Activated T-cell treated with anti-CD3 and anti-CD28 coated beads, Interleukin-2, amount 50 U/mL, for 4 hours (primary cell): Measurements from ENCODE around the gene KRTAP24-1. TPM values are rescaled to one million over a fixed set of nuclear protein-coding genes. Genes with fewer than 3 reads are reported as not detected.

Experiments
- ATAC-seq, 2 donors: fragments of 200-7000 bp; cut with Tn5 transposase; one replicate each; pipeline ENCODE4 v1.10.0; 2021
- DNase-seq: peaks from one replicate; pipeline ENCODE4 v3.0.0-alpha.2; 2020
- H3K27me3 Mint-ChIP-seq: one replicate; pipeline ENCODE4 v1.8.0; 2021; ENCODE audit warnings: low read depth, mixed read lengths
- H3K36me3 Mint-ChIP-seq: one replicate; pipeline ENCODE4 v1.8.0; 2022; ENCODE audit warnings: mixed read lengths; ENCODE audit not compliant: insufficient read depth
- H3K4me1 Mint-ChIP-seq: one replicate; pipeline ENCODE4 v1.8.0; 2021; ENCODE audit warnings: low read depth, mixed read lengths
- H3K4me3 Mint-ChIP-seq: one replicate; pipeline ENCODE4 v1.8.0; 2021; ENCODE audit warnings: mild to moderate bottlenecking, moderate library complexity, mixed read lengths
- H3K9me3 Mint-ChIP-seq: one replicate; pipeline ENCODE4 v1.8.0; 2021; ENCODE audit warnings: mixed read lengths
- total RNA-seq, 3 donors: library from RNA; stranded (reverse); gene quantifications; one replicate each; pipeline ENCODE4 v1.2.1, GENCODE V29; 2021

Gene KRTAP24-1
- total RNA-seq, 3 donors from 2014 or later, result not detected

GRCh38 chr21:30255679-30256078 lies 27.1 kb downstream of the KRTAP24-1 start:
- Mint-ChIP-seq H3K36me3 (no peaks in the 10 kb centered on the region), H3K9me3 (peaks cover 11% of the 10 kb centered on the region), H3K27me3 (no peaks in the 10 kb centered on the region), H3K4me3 (no peak overlapping the region), H3K4me1 (no peaks in the 10 kb centered on the region)
- DNase-seq (no peak), ATAC-seq (no peak)

- Mint-ChIP-seq H3K27me3 (no peaks in the 10 kb centered on the region), H3K4me3 (no peak overlapping the region), H3K4me1 (no peaks in the 10 kb centered on the region), H3K9me3 (peaks cover 12% of the 10 kb centered on the region), H3K36me3 (no peaks in the 10 kb centered on the region)
- no peak for DNase-seq
- ATAC-seq, result no peak
Observed at GRCh38 chr21:30251781-30252180, 31.0 kb downstream of the KRTAP24-1 start.

GRCh38 chr21:30249936-30250335 lies 32.8 kb downstream of the KRTAP24-1 start:
- Mint-ChIP-seq H3K4me3 (no peak overlapping the region), H3K4me1 (no peaks in the 10 kb centered on the region), H3K9me3 (peaks cover 12% of the 10 kb centered on the region), H3K27me3 (no peaks in the 10 kb centered on the region), H3K36me3 (no peaks in the 10 kb centered on the region)
- DNase-seq (no peak), ATAC-seq (no peak)

DNA sequence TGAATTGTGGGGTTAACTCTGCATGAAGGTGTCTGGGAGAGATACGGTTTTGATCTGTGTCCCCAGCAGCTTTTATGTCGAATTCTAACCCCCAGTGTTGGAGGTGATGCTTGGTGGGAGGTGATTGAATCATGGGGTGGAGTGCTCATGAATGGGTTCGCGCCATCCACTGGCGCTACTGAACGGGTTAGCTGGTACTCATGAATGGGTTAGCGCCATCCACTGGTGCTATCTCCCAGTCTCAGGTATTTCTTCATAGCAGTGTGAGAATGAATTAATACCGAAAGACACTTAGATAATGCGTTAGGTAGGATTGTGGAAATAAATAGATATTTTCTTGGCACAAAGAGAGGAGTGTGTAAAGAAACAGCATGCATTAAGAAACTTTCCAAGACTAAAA lies 33.9 kb downstream of the KRTAP24-1 start:
- no peak for ATAC-seq
- Mint-ChIP-seq H3K4me1 (no peaks in the 10 kb centered on the region), H3K36me3 (no peaks in the 10 kb centered on the region), H3K27me3 (no peaks in the 10 kb centered on the region), H3K4me3 (no peak overlapping the region), H3K9me3 (peaks cover 12% of the 10 kb centered on the region)
- DNase-seq, result no peak

DNA sequence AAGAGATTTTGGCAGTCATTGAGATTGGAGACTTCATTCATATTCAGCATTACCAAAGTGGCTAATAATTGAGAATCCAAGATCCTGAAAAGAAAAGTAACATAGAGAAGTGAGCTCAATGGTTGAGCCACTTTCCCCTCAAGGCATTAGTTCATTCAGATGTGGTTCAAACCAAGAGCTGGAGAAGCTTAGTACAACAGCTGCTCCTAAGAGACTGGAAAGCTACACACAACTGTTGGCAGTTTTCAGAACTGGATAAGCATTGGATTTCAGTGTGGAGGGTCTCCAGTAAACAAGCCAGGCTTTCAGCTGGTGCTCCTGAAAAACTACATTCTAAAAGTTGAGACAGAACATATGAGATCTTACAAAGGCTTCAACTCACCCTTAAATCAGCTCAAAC lies 37.7 kb downstream of the KRTAP24-1 start:
- Mint-ChIP-seq H3K4me1 (no peaks in the 10 kb centered on the region), H3K27me3 (no peaks in the 10 kb centered on the region), H3K4me3 (no peak overlapping the region), H3K36me3 (no peaks in the 10 kb centered on the region), H3K9me3 (peaks cover 2% of the 10 kb centered on the region)
- no peak for ATAC-seq
- DNase-seq, result no peak

GRCh38 chr21:30243691-30244090 lies 39.1 kb downstream of the KRTAP24-1 start:
- Mint-ChIP-seq H3K36me3 (no peaks in the 10 kb centered on the region), H3K9me3 (no peaks in the 10 kb centered on the region), H3K27me3 (no peaks in the 10 kb centered on the region), H3K4me1 (no peaks in the 10 kb centered on the region), H3K4me3 (no peak overlapping the region)
- ATAC-seq (no peak), DNase-seq (no peak)

DNA sequence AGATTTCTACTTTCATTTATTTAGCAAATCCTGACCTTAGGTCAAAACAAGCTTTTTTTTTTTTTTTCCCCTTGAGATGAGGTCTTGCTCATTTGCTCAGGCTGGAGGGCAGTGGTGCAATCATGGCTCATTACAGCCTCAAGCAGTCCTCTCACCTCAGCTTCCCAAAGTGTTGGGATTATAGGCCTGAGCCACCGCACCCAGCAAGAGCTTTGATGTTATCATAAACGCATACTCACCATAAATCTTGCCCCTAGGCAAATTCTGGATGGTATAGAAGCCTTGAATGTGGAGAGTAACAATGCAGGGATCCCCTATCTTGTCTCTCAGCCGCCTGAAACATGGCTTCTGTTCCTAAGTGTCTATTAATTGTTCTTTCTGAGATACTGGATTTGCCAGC lies 42.1 kb downstream of the KRTAP24-1 start:
- DNase-seq, result no peak
- Mint-ChIP-seq H3K36me3 (no peaks in the 10 kb centered on the region), H3K27me3 (no peaks in the 10 kb centered on the region), H3K4me3 (no peak overlapping the region), H3K9me3 (no peaks in the 10 kb centered on the region), H3K4me1 (no peaks in the 10 kb centered on the region)
- ATAC-seq, result no peak

DNA sequence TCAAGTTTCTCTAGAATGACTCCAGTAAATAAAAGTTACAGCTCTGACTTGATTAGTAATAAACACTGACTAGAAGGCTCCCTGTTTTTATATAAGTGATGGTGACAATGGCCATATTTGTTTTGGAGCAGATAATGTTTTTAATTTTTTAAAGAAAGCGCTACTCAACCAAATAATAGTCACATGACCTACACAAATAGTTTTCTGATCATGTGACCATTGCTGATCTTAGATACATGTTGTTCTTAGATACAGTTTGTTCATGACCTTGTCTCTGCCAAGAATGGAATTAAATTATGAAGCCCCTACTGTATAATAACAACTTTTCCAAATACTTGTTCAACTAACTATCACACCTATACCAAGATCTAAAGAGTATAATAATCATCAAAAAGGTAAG lies 44.6 kb downstream of the KRTAP24-1 start:
- Mint-ChIP-seq H3K27me3 (no peaks in the 10 kb centered on the region), H3K9me3 (no peaks in the 10 kb centered on the region), H3K4me3 (no peak overlapping the region), H3K36me3 (no peaks in the 10 kb centered on the region), H3K4me1 (no peaks in the 10 kb centered on the region)
- DNase-seq (no peak), ATAC-seq (no peak)

DNA sequence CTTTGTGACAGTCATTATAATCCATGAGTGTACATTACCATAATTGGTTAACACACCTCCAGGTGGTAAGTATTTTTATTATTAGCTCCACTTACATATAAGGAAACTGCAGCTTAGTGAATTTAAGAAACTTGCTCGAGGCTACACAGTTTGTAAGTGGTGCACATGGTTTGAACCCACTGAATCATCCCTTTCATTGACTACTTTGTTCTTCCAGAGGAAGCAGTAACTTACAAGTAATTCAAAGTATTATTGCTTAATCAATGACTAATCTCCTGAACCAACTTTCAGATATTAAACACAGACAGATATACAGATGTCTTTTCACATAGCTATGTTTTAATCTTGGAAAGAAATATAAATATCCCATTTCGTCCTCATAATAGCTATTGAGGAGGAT lies 48.1 kb downstream of the KRTAP24-1 start:
- no peaks in the 10 kb centered on the region for H3K27me3 Mint-ChIP-seq
- ATAC-seq (no peak), DNase-seq (no peak)
- no peaks in the 10 kb centered on the region for H3K4me1 Mint-ChIP-seq
- H3K36me3 Mint-ChIP-seq, result no peaks in the 10 kb centered on the region
- H3K4me3 Mint-ChIP-seq, result no peak overlapping the region
- no peaks in the 10 kb centered on the region for H3K9me3 Mint-ChIP-seq

DNA sequence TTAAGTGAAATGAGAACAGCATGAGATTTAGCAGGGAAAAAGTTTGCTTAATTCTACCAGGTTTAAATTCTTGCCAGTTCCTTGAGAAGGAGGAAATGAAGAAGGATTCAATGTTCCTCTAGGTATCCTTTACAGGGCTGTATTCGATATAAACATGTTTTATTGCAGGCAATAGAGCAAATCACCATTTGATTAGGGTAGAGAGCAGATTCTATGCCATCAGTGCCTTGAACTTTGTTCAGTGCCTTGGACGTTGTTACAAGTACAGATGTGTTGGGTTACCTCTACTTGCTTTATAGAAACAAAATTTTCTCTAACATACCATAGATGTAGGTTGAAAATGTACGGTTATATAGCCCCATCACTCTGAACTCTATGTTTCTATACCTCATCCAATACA lies 48.7 kb downstream of the KRTAP24-1 start:
- Mint-ChIP-seq H3K4me3 (no peak overlapping the region), H3K4me1 (no peaks in the 10 kb centered on the region), H3K27me3 (no peaks in the 10 kb centered on the region), H3K36me3 (no peaks in the 10 kb centered on the region), H3K9me3 (no peaks in the 10 kb centered on the region)
- DNase-seq (no peak), ATAC-seq (no peak)

GRCh38 chr21:30233228-30234020 lies 49.3 kb downstream of the KRTAP24-1 start:
- no peak for DNase-seq
- Mint-ChIP-seq H3K36me3 (no peaks in the 10 kb centered on the region), H3K27me3 (no peaks in the 10 kb centered on the region), H3K9me3 (no peaks in the 10 kb centered on the region), H3K4me3 (no peak overlapping the region), H3K4me1 (no peaks in the 10 kb centered on the region)
- no peak for ATAC-seq

DNA sequence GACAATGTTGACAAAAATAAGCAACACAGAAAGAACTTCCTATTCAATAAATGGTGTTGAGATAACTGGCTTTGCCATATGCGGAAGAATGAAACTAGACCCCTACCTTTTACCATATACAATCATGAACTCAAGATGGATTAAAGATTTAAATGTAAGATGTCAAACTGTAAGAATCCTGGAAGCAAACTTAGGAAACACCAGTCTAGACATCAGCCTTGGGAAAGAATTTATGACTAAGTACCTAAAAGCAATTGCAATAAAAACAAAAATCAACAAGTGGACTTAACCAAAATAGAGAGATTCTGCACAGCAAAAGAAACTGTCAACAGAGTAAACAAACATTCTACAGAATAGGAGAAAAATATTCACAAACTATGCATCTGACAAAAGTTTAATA lies 50.7 kb downstream of the KRTAP24-1 start:
- ATAC-seq, result no peak
- Mint-ChIP-seq H3K36me3 (no peaks in the 10 kb centered on the region), H3K27me3 (no peaks in the 10 kb centered on the region), H3K4me3 (no peak overlapping the region), H3K9me3 (no peaks in the 10 kb centered on the region), H3K4me1 (no peaks in the 10 kb centered on the region)
- no peak for DNase-seq

Other genes starting within 250 kb of the KRTAP24-1 start
- gene CLDN17, start 116.1 kb downstream of the KRTAP24-1 start, total RNA-seq, result not detected
- gene CLDN8, start 66.9 kb downstream of the KRTAP24-1 start, total RNA-seq, result not detected
- gene KRTAP25-1, start 6.6 kb upstream of the KRTAP24-1 start, total RNA-seq, result not detected
- gene KRTAP26-1, start 37.4 kb upstream of the KRTAP24-1 start, total RNA-seq, result not detected
- not detected for gene KRTAP27-1, start 54.7 kb upstream of the KRTAP24-1 start, total RNA-seq
- gene KRTAP23-1, start 65.7 kb upstream of the KRTAP24-1 start, total RNA-seq, result not detected
- gene KRTAP13-2, start 89.3 kb upstream of the KRTAP24-1 start, total RNA-seq, result not detected
- gene KRTAP13-1, start 113.1 kb upstream of the KRTAP24-1 start, total RNA-seq, result not detected
- gene KRTAP13-3, start 143.0 kb upstream of the KRTAP24-1 start, total RNA-seq, result not detected
- not detected for gene KRTAP13-4, start 147.3 kb upstream of the KRTAP24-1 start, total RNA-seq
- gene KRTAP15-1, start 157.3 kb upstream of the KRTAP24-1 start, total RNA-seq, result not detected
- gene KRTAP19-1, start 197.4 kb upstream of the KRTAP24-1 start, total RNA-seq, result not detected
- not detected for gene KRTAP19-2, start 204.5 kb upstream of the KRTAP24-1 start, total RNA-seq
- gene KRTAP19-3, start 209.1 kb upstream of the KRTAP24-1 start, total RNA-seq, result not detected
- not detected for gene KRTAP19-4, start 214.2 kb upstream of the KRTAP24-1 start, total RNA-seq
- not detected for gene KRTAP19-5, start 219.2 kb upstream of the KRTAP24-1 start, total RNA-seq